GM12874 (cell line): ENCODE data around the gene DECR2.

Experiments
- TF ChIP-seq, protein P1 (sequence below): IDR thresholded peaks from 2 replicates; pipeline ENCODE4 v1.5.1; 2011; ENCODE audit warnings: low read depth, mild to moderate bottlenecking, control low read depth, low read length, moderate library complexity; ENCODE audit not compliant: insufficient read depth

DECR2 gene

DNA sequence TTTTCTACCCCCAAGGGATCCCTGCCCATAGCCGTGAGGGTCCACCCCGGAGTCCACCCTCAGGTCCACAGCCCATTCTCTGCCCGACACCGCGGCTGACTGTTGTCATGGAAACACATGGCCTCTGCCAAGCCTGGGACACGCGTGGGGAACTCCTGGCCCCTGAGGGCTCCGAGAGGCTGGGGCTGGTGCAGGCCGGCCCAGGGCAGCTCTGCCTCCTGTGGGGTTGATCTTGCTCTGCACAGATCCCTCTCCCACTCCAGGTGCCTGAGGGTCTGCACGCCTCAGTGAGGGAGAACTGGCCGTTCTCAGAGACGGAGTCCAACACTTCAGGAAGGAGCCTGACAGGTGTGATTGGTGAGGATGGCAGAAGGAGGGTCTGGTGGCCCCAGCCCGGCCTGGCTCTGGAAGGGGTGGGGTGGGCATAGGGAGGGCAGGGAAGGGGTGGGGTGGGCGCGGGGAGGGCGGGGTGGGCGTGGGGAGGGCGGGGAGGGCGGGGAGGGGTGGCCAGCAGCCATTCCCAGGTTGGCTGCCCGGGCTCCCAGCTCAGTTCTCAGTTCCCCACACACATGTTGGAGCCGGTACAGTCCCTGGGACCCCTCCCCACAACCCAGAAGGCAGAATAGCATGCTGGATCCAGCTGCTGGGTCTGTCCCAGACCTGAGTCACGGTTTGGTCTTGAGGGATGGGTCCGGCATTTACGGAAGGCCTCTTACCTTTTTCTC is 37.8 kb upstream of the DECR2 start:
- TF ChIP-seq, protein P1, sequence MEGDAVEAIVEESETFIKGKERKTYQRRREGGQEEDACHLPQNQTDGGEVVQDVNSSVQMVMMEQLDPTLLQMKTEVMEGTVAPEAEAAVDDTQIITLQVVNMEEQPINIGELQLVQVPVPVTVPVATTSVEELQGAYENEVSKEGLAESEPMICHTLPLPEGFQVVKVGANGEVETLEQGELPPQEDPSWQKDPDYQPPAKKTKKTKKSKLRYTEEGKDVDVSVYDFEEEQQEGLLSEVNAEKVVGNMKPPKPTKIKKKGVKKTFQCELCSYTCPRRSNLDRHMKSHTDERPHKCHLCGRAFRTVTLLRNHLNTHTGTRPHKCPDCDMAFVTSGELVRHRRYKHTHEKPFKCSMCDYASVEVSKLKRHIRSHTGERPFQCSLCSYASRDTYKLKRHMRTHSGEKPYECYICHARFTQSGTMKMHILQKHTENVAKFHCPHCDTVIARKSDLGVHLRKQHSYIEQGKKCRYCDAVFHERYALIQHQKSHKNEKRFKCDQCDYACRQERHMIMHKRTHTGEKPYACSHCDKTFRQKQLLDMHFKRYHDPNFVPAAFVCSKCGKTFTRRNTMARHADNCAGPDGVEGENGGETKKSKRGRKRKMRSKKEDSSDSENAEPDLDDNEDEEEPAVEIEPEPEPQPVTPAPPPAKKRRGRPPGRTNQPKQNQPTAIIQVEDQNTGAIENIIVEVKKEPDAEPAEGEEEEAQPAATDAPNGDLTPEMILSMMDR: no peak

DNA sequence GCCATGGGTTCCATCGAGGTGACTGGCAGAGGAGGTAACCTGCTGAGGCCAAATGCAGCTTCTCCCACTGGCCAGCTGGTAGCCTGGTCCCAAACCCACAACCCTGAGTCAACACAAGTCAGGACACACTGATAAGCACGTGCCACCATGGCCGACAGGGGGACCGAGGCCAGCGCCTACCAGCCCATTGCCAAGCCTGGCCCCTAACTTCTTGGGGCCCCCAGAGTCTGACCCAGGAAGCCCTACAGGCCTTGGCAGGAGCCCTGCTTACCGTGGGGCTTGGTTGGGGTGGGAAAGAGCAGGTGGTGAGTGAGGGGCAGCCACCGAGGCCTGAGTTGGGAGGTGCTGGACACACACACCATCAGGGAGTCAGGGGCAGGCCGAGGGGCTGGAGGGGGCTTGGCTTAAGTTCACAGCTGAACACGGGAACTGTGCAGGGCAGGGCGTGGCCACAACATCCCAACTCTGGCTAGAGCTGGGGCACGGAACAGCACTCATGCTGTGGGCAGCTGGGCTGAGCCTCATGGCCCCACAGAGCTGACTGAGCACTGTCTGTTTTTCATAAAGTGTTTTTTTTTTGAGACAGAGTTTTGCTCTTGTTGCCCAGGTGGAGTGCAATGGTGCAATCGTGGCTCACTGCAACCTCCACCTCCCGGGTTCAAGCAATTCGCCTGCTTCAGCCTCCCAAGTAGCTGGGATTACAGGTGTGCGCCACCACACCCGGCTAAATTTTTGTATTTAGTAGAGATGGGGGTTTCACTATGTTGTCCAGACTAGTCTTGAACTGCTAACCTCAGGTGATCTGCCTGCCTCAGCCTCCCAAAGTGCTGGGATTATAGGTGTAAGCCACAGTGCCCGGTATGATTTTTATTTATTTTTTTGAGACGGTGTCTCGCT is 36.8 kb upstream of the DECR2 start:
- TF ChIP-seq, protein P1: no peak

DNA sequence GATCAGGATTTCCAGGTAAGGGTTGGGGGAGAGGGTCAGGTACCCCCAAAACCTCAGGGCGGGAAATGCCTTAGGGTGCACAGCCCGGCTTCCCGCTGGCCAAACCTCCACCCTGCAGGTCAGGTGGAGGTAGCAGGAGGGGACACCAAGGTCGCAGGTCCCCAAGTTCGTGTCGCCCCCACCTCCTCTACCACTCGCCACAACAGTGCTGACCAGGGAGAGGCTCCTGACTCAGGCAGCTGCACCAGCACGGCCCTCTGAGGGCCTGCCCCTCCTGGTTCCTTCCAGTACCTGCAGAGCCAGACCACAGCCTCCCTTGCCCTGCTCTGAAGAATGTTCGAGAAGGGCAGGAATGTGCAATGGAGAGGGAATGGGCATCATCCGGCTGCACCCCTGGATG is 35.2 kb upstream of the DECR2 start:
- TF ChIP-seq, protein P1: no peak

DNA sequence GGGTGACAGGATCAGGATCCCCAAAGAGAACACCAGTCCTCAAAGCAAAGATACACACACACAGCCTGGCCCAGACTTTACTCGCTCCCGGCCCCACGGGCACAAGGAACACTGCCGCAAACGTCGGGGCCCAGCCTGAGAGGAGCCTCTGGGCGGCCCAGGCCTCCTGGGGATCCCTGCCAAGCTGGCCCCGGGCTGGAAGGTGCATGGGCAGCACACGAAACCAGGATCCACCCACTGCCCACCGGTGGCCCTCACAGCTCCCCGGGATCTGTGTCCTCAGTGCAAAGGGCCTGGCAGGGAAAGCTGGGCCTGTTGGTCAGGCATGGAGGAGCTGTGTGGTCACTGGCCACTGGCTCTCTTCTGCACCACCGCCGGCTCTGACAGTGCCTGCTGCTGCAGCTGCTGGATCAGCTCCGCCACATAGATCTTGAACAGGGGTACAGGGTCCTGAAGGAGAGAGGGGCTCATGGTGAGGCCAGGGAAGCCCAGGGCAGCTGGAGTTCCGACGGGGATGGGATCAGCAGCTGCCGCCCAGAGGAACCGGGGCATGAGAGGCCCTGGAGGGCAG is 34.3 kb upstream of the DECR2 start:
- TF ChIP-seq, protein P1: no peak

DNA sequence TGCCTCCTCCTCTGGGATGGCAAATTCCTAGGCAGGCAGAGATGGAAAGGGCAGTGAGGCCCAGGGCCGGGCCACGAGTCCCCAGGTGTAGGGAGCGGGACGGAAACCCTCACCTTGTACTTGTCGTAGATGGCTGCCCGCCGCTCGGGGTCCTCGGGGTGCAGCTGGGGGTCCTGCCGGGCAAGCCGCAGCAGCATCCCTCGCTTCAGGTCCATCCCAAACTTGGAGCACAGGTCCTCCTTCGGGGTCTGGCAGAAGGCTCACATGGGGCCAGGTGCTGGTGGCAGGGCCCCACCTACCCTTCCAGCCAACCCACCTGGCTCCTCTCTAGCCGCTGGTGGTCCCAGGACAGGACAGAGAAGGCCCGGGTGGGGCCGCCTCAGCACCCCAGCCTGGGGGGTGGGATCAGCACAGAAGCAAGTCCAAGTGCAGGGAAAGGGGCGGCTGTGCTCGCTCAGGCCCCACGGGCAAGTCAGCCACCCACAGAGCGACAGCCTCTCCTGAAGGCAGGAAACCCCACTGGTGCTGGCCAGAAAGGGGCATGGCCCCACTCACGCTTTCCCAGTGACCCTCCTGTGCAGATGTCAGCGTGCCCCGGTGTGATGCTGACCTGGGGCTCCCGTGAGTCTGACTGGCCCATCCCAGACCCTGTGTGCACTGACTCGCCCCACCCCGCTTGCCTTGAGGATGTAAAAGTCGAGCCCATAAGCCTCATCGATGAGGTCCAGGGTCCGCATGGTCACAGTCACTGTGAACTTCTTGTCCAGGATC is 33.1 kb upstream of the DECR2 start:
- TF ChIP-seq, protein P1: no peak

DNA sequence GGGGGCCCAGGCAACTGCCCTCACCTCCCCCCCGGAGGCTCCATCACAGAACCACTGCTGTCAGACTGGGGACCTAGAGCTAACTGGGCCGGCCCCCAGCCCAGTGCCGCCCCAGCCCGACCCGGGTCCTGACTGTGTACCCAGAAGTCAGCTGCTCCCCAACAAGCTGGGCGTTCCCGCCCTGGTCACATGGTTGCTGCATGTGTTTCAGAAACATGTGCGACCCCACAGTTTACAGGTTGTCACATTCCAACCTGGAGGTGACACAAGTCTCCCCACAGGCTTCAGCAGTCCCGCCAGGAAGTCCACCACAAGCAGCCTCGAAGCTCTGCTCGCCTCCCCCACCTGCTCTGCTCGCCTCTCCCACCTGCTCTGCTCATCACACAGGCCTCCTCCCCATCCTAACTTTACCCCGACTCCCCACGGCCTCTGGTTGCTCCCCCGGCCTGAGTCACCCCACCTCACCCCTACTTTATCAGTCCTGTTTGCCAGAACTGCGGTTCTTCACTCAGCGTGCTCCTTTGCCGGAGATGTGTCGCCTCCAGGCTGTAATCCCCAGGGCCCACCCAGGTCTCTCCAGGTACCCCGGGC is 32.3 kb upstream of the DECR2 start:
- TF ChIP-seq, protein P1: no peak
